ENCODE measurements around the gene PTPRA. TPM values are rescaled to one million over a fixed set of nuclear protein-coding genes. Genes with fewer than 3 reads are reported as not detected.
A peak's percentile ranks its signal among the peaks of the same experiment; 100 is the strongest.

The PTPRA gene
- total RNA-seq, 1 experiment from 2014 or later = 45.2 TPM

DNA sequence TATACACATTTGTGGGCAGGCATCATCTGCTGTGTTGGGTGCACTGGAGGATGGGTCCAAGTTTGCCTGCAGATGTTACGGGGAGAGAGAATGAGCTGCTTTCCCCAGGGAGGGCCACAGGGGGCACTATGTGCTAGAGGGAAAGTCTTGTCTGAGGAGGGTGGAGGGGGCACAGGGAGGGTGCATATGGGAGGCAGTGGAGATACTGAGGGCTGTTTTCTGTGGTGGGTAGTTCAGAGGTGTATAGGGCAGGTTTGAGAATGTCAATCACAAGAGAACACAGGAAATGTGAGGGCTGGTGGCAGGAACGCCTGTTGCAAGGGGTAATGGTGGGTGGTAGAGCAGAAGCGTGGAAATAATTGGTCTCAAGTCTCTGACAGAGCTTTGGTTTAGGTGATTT is 7.7 kb upstream of the PTPRA start:
- Histone ChIP-seq H2BK20ac (ENCODE audit: low read depth, low read length, poor library complexity, severe bottlenecking) (no peak overlapping the region), H3K4me2 (ENCODE audit: insufficient read depth, insufficient read length, low read length) (no peak overlapping the region), H3K14ac (ENCODE audit: insufficient read depth, low read length) (no peak overlapping the region), H2BK15ac (ENCODE audit: low read depth, low read length) (no peak overlapping the region), H3K27ac (ENCODE audit: insufficient read length, low read depth, low read length) (no peak overlapping the region), H4K8ac (replicated peaks; ENCODE audit: insufficient read length, low read depth, low read length) (no peak overlapping the region), H3K23me2 (ENCODE audit: insufficient read length, low read depth, low read length, poor library complexity, severe bottlenecking) (no peaks in the 10 kb centered on the region), H3K18ac (ENCODE audit: insufficient read length, low read depth, low read length) (no peak overlapping the region), H3T11ph (ENCODE audit: low read length) (no peak overlapping the region), H2BK120ac (ENCODE audit: low read depth, low read length, poor library complexity, severe bottlenecking) (no peak overlapping the region), H3K4me1 (ENCODE audit: insufficient read depth, low read length) (no peaks in the 10 kb centered on the region), H3K23ac (ENCODE audit: insufficient read length, low read depth, low read length) (no peak overlapping the region), H4K91ac (ENCODE audit: insufficient read length, low read depth, low read length) (no peak overlapping the region), H3K9me3 (ENCODE audit: control insufficient read depth, low read depth, low read length) (no peaks in the 10 kb centered on the region), H2AK5ac (ENCODE audit: insufficient read length, low read length) (no peak overlapping the region), H2AFZ (ENCODE audit: low read length) (no peak overlapping the region), H3K56ac (ENCODE audit: insufficient read length, low read depth, low read length) (no peak overlapping the region), H3K4ac (ENCODE audit: low read depth, low read length) (no peak overlapping the region), H3K9ac (ENCODE audit: extremely low read depth, insufficient read length, low read length) (no peak overlapping the region), H4K20me1 (ENCODE audit: control insufficient read depth, insufficient read depth, insufficient read length) (no peaks in the 10 kb centered on the region), H3K27me3 (ENCODE audit: insufficient read depth, low read length) (no peaks in the 10 kb centered on the region), H3K79me2 (ENCODE audit: insufficient read depth, low read length) (no peaks in the 10 kb centered on the region), H2BK5ac (ENCODE audit: insufficient read length, low read length) (no peak overlapping the region), H4K5ac (ENCODE audit: insufficient read length, low read depth, low read length) (no peak overlapping the region), H3K79me1 (ENCODE audit: insufficient read depth, low read depth, low read length, poor library complexity, severe bottlenecking) (no peaks in the 10 kb centered on the region), H2BK12ac (ENCODE audit: insufficient read length, low read depth, low read length) (no peak overlapping the region)
- peaks cover 6% of the 10 kb centered on the region for H3K27me3 Mint-ChIP-seq (ENCODE audit: low read depth)
- H3K36me3 Mint-ChIP-seq (ENCODE audit: insufficient read depth in 1 of 3, low read depth in 3 of 3) = peaks cover 4 to 24% (median 7%) of the 10 kb centered on the region in 3 experiments; a peak in 5 of 7 replicates
- H3K4me3 Mint-ChIP-seq = no peak overlapping the region
- DNase-seq = no peak
- H3K9me3 Mint-ChIP-seq = no peaks in the 10 kb centered on the region
- WGBS (ENCODE audit: extremely low coverage, insufficient read length, low lambda C conversion rate) = no CpG with 5 or more reads among the region's 3 CpGs
- H3K4me1 Mint-ChIP-seq = peaks cover 0 to 4% of the 10 kb centered on the region in 2 experiments; a peak in 2 of 4 replicates
- TF ChIP-seq, protein P1, sequence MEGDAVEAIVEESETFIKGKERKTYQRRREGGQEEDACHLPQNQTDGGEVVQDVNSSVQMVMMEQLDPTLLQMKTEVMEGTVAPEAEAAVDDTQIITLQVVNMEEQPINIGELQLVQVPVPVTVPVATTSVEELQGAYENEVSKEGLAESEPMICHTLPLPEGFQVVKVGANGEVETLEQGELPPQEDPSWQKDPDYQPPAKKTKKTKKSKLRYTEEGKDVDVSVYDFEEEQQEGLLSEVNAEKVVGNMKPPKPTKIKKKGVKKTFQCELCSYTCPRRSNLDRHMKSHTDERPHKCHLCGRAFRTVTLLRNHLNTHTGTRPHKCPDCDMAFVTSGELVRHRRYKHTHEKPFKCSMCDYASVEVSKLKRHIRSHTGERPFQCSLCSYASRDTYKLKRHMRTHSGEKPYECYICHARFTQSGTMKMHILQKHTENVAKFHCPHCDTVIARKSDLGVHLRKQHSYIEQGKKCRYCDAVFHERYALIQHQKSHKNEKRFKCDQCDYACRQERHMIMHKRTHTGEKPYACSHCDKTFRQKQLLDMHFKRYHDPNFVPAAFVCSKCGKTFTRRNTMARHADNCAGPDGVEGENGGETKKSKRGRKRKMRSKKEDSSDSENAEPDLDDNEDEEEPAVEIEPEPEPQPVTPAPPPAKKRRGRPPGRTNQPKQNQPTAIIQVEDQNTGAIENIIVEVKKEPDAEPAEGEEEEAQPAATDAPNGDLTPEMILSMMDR (conservative IDR thresholded peaks at IDR 0.05) = peak; percentile 54
- H3K27ac Mint-ChIP-seq = no peak overlapping the region
